KMS-11 (cell line): ENCODE measurements around the gene LARP4B.

Source experiments
- H2AFZ ChIP-seq: fragments of 200-600 bp; sonication (generic); 2 replicates; pipeline ENCODE4 v1.6.1; 2016; ENCODE audit warnings: antibody characterized with exemption, mixed run types, low read depth
- H3K27ac ChIP-seq: fragments of 200-600 bp; sonication (generic); 2 replicates; pipeline ENCODE4 v1.6.1; 2016; ENCODE audit warnings: mild to moderate bottlenecking, mixed run types
- H3K27me3 ChIP-seq: fragments of 200-600 bp; sonication (generic); 2 replicates; pipeline ENCODE4 v1.6.1; 2017; ENCODE audit warnings: mild to moderate bottlenecking, low read depth, mixed run types, moderate library complexity; ENCODE audit not compliant: insufficient read depth
- H3K36me3 ChIP-seq: fragments of 200-600 bp; sonication (generic); 2 replicates; pipeline ENCODE4 v1.6.1; 2017; ENCODE audit warnings: mild to moderate bottlenecking, mixed run types; ENCODE audit not compliant: insufficient read depth
- H3K4me1 ChIP-seq: fragments of 200-600 bp; sonication (generic); 2 replicates; pipeline ENCODE4 v1.6.1; 2016; ENCODE audit warnings: mild to moderate bottlenecking, low read depth, mixed run types; ENCODE audit not compliant: poor library complexity, severe bottlenecking
- H3K4me2 ChIP-seq: fragments of 200-600 bp; sonication (generic); 2 replicates; pipeline ENCODE4 v1.7.0; 2016; ENCODE audit warnings: mild to moderate bottlenecking, mixed run types
- H3K4me3 ChIP-seq: fragments of 200-600 bp; sonication (generic); IDR thresholded peaks from 2 replicates; pipeline ENCODE4 v1.6.1; 2017; ENCODE audit warnings: low read depth, low read length, mixed read lengths; ENCODE audit not compliant: insufficient read depth
- H3K79me2 ChIP-seq: fragments of 200-600 bp; sonication (generic); 2 replicates; pipeline ENCODE4 v1.6.1; 2016; ENCODE audit warnings: low read depth, mixed run types; ENCODE audit not compliant: insufficient read depth
- H3K9ac ChIP-seq: fragments of 200-600 bp; sonication (generic); 2 replicates; pipeline ENCODE4 v1.6.1; 2016; ENCODE audit warnings: mild to moderate bottlenecking, mixed run types
- H4K20me1 ChIP-seq: fragments of 200-600 bp; sonication (generic); 2 replicates; pipeline ENCODE4 v1.6.1; 2016; ENCODE audit warnings: mild to moderate bottlenecking, mixed run types; ENCODE audit not compliant: insufficient read depth
- TF ChIP-seq, protein P1 (sequence below): fragments of 200-600 bp; sonication (generic); conservative IDR thresholded peaks from 2 replicates; pipeline ENCODE4 v1.6.1; 2017; ENCODE audit warnings: low read depth, mild to moderate bottlenecking, antibody characterized with exemption, low read length, moderate library complexity, mixed read lengths

Gene LARP4B

DNA sequence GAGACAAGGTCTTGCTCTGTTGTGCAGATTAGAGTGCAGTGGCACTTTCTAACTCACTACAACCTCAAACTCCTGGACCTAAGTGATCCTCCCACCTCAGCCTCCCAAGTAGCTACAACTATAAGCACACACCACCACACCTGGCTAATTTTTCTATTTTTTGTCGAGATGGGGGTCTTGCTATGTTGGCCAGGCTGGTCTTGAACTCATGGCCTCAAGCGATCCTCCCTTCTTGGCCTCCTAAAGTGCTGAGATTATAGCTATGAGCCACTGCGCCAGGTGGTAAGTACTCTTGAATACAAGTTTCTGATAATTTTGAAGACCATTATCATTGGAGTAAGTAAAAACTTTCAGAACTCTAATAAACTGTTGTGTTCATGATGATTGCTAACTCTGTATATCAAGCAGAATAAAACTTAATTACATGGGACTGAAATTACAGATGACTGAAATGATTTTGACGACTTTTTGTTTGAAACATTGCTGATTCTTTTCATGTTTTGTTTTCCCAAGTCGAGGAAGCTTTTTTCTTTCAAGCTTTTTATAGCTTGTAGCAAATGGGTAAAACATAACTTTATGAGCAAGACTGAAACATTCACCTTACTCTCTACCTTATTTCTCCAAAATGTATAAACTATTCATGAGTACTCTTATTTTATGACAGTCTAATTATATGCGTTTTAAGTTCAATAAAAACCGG lies 14.6 kb downstream of the LARP4B start:
- Histone ChIP-seq H3K9ac (no peak overlapping the region), H3K4me1 (peaks cover 5% of the 10 kb centered on the region), H3K27ac (no peak overlapping the region), H3K4me2 (no peak overlapping the region), H3K4me3 (no peak overlapping the region), H3K27me3 (no peaks in the 10 kb centered on the region), H4K20me1 (peaks cover 64% of the 10 kb centered on the region), H3K79me2 (peaks cover 98% of the 10 kb centered on the region), H3K36me3 (peaks cover 2% of the 10 kb centered on the region; the same call in 1 of the 2 replicates), H2AFZ (no peak overlapping the region)
- TF ChIP-seq, protein P1, sequence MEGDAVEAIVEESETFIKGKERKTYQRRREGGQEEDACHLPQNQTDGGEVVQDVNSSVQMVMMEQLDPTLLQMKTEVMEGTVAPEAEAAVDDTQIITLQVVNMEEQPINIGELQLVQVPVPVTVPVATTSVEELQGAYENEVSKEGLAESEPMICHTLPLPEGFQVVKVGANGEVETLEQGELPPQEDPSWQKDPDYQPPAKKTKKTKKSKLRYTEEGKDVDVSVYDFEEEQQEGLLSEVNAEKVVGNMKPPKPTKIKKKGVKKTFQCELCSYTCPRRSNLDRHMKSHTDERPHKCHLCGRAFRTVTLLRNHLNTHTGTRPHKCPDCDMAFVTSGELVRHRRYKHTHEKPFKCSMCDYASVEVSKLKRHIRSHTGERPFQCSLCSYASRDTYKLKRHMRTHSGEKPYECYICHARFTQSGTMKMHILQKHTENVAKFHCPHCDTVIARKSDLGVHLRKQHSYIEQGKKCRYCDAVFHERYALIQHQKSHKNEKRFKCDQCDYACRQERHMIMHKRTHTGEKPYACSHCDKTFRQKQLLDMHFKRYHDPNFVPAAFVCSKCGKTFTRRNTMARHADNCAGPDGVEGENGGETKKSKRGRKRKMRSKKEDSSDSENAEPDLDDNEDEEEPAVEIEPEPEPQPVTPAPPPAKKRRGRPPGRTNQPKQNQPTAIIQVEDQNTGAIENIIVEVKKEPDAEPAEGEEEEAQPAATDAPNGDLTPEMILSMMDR, result no peak

DNA sequence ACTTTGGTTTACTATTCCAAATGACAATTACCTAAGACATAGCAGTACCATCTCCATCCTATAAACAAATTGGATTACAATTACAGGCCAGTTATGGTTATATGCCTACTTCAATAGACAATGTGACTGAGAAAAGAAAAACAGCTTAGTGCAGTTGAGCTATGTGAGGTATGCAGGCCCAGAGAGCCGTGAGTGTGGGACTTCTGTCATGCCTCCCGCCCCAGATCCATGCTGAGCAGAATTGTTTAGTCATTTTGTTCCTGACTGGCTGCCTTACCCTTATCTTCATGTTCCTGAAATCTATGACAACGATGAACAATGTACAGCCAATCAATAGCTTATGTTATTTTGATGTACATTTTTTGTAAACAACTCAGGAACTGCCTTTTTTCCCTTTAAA lies 21.7 kb downstream of the LARP4B start:
- Histone ChIP-seq H3K4me2 (no peak overlapping the region), H3K4me1 (peaks cover 40% of the 10 kb centered on the region), H3K9ac (no peak overlapping the region), H3K36me3 (peaks cover 8% of the 10 kb centered on the region; the same call in 1 of the 2 replicates), H3K27ac (no peak overlapping the region), H4K20me1 (peaks cover 50% of the 10 kb centered on the region), H3K4me3 (no peak overlapping the region), H2AFZ (no peak overlapping the region), H3K79me2 (peaks cover 89% of the 10 kb centered on the region), H3K27me3 (no peaks in the 10 kb centered on the region)
- TF ChIP-seq, protein P1, result no peak

DNA sequence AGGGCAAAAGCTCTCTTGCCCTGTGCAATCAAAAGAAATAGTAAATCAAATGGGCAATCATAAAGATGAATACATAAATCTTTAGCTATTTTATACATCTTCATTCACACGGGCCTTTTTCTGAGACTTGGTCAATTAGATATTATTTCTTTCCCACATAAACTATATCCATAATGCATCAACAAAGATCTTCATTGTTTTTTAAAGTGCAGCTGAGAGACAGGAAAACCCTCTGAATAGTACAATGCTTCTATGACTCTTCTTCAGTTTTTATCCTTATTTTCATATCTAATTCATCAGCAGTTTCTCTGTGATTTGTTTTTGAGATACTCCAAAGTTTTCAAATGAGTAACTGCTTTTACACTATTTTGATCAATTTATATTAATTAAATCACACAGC lies 25.5 kb downstream of the LARP4B start:
- TF ChIP-seq, protein P1, result no peak
- Histone ChIP-seq H4K20me1 (peaks cover 41% of the 10 kb centered on the region), H3K4me3 (no peak overlapping the region), H3K27me3 (no peaks in the 10 kb centered on the region), H3K9ac (no peak overlapping the region), H3K4me2 (peak overlapping the region; percentile 67; the same call in 1 of the 2 replicates), H3K4me1 (peaks cover 46% of the 10 kb centered on the region), H3K36me3 (no peaks in the 10 kb centered on the region), H2AFZ (no peak overlapping the region), H3K27ac (peak overlapping the region; percentile 20; the same call in 1 of the 2 replicates), H3K79me2 (peaks cover 87% of the 10 kb centered on the region)

DNA sequence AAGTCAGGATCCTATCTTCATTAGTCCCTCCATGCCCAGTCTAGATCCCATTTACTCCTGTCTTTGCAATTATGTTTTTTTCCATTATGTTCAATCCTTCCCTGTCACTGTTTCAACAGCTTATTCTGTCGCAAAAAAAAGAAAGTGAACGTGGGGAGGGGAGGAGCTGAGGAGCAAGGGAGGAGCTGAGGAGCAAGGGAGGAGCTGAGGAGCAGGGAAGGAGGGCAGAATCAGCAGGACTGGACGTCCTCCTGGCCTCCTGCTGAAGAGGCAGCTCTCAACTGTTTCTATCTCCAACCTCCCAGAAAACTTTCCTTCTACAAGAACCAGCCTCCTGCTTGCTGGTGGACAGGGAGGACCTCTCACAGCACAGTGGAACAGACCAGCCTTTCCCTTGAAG lies 26.0 kb downstream of the LARP4B start:
- peaks cover 38% of the 10 kb centered on the region for H4K20me1 ChIP-seq

More for the DNA sequence above, 26.0 kb downstream of the LARP4B start:
- Histone ChIP-seq H2AFZ (no peak overlapping the region), H3K79me2 (peaks cover 86% of the 10 kb centered on the region), H3K4me2 (no peak overlapping the region), H3K27me3 (no peaks in the 10 kb centered on the region), H3K36me3 (no peaks in the 10 kb centered on the region), H3K9ac (no peak overlapping the region), H3K4me1 (peaks cover 46% of the 10 kb centered on the region), H3K4me3 (no peak overlapping the region), H3K27ac (no peak overlapping the region)
- TF ChIP-seq, protein P1, result no peak
